OCI-LY1 (cell line): ENCODE data around the gene PABPN1L.

ENCODE experiments used
- CTCF ChIP-seq: fragments of 200-600 bp; sonication (generic), shearing (Covaris generic); IDR thresholded peaks from 2 replicates; pipeline ENCODE4 v1.5.1; 2017; ENCODE audit warnings: mild to moderate bottlenecking, antibody characterized with exemption, low read length, moderate library complexity, mixed read lengths
- EZH2 ChIP-seq: fragments of 200-600 bp; sonication (generic), shearing (Covaris generic); IDR thresholded peaks from 2 replicates; pipeline ENCODE4 v1.8.0; 2017; ENCODE audit warnings: borderline replicate concordance, mixed run types, mild to moderate bottlenecking, antibody characterized with exemption, low read length, moderate library complexity, mixed read lengths

GRCh38 chr16:88903267-88903666 is 36.8 kb upstream of the PABPN1L start:
- TF ChIP-seq CTCF (no peak), EZH2 (no peak)
